ENCODE results near the gene TP53RK. TPM values are rescaled to one million over a fixed set of nuclear protein-coding genes. Genes with fewer than 3 reads are reported as not detected.

The TP53RK gene
- total and polyA plus RNA-seq, 2 donors: 13.1 to 22.9 TPM

Other genes with a start within 250 kb of the TP53RK start
- 3.8 TPM for gene ZNF334, start 175.9 kb downstream of the TP53RK start, total RNA-seq
- gene ZNF334, start 175.9 kb downstream of the TP53RK start, polyA plus RNA-seq: 9.3 TPM
- under 0.01 TPM for gene OCSTAMP, start 138.8 kb downstream of the TP53RK start, total RNA-seq
- 0.02 TPM for gene OCSTAMP, start 138.8 kb downstream of the TP53RK start, polyA plus RNA-seq
- 1.4 TPM for gene SLC13A3, start 38.0 kb downstream of the TP53RK start, total RNA-seq
- 1.9 TPM for gene SLC13A3, start 38.0 kb downstream of the TP53RK start, polyA plus RNA-seq
- gene SLC2A10, start 20.2 kb upstream of the TP53RK start, total RNA-seq: 2.0 TPM
- 4.8 TPM for gene SLC2A10, start 20.2 kb upstream of the TP53RK start, polyA plus RNA-seq
- 11.1 TPM for gene EYA2, start 205.4 kb upstream of the TP53RK start, total RNA-seq
- 28.5 TPM for gene EYA2, start 205.4 kb upstream of the TP53RK start, polyA plus RNA-seq

All from thymus (tissue), 2 donors.